NCI-H2196 treated with DMSO at 0.1 percent for 48 hours (cell line): Measurements from ENCODE around the gene GPN3.
A peak's percentile ranks its signal among the peaks of the same experiment; 100 is the strongest.
"Not testable (repeated sequence)": the region's sequence is repeated elsewhere in the genome, so short reads cannot be mapped to it uniquely, and the experiment has no call there.

Experiments
- DNase-seq: peaks from one replicate; lab custom pipeline; 2025; ENCODE audit not compliant: unreplicated experiment; lab: John Stamatoyannopoulos, UW

The GPN3 gene

DNA sequence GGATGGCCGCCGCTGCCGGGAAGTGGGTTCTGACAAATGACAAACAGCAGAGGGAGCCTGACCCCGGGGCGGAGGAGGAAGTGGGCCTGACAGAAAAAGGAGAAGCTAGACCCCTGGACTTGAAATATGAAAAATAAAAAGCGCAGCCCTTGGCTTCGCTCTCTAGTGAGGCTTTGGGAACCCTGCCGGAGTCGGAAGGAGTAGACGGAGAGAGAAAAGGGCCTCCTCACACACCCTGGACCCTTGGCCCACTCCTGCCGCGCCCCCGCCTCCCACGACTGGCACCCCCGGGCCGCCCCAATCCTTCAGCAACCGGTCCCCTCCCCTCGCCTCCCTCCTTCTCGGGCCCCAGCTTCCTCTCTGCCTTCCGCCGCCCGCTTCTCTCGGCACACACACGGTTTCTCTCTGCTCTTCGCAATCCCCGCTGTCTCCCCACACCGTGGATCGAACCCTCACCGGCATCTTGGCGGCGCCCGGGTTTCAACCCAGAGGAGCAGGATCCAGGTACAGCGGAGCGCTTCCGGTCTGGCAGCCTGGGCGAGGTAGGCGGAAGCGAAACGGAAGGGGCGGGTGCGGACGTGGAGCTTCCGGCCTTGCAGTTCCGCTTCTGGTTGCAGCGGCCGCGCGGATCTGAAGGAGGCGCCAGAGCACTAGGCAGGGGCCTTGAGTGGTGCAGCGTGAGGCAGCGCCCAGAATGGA, 18.1 kb downstream of the GPN3 start, which contains the start of gene ARPC3:
ARPC3 (minus strand) TSS at position 539 of the 699 bp plus-strand sequence; CDS start at position 462, 77 bp downstream.
- DNase-seq = peak; percentile 88

GRCh38 chr12:110444455-110444854, 23.6 kb downstream of the GPN3 start:
- DNase-seq = no peak

GRCh38 chr12:110436231-110436630, 31.8 kb downstream of the GPN3 start:
- no peak for DNase-seq

DNA sequence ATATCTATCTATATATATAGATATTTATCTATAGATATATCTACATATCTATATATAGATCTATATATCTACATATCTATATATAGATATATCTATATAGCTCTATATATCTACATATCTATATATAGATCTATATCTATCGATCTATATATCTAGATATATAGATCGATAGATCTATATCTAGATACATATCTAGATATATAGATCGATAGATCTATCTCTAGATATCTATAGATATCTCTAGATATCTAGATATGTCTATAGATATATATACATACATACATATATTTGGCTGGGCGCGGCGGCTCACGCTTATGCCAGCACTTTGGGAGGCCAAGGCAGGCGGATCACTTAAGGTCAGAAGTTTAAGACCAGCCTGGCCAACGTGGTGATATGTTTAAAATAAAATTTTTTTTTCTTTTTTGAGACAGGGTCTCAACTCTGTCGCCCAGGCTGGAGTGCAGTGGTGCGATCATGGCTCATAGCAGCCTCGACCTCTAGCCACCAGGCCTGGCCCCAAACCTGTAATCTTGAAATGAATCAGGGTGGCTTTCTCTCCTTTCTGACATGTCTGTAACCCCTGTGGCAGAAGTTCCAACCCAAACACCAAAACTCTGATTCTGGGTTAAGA, 36.0 kb downstream of the GPN3 start:
- DNase-seq = no peak

DNA sequence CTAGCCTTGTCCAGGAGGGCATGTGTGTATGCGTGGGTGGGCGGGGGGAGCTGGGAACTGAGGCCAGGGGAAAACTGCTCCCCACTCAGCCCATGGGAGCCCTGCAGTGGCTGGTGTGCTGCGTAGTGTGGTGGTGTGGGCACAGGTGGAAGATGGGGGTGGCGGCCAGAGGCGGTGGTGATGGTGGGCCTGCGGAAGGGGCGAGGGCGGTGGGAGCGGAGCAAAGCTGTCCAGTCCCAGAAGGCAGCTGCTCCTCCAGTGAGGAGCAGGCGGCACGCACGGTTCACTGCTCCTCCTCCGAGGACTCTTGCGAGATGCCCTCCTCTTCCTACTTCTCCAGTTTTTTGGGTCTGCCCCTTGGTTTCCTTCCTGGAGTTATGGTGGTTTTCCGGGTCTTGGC, 38.4 kb downstream of the GPN3 start:
- not testable (repeated sequence) for DNase-seq

DNA sequence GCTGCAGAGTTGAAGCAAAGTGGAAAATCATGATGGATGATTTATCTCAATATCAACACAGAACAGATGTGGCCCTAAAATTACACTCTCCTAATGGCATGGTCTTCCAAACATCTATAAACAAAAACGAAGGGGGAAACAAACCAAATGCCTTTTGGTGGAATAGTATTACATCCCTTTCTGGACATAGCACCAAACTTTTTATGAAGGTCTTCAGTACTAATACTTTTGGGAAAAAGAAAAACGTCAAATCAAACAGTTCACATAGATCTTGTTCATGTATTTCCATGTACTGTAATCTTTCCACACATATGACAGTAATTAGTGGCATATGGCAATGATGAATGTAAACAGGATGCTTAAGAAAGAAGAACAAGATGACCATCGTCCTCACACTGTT, 41.7 kb downstream of the GPN3 start:
- no peak for DNase-seq

DNA sequence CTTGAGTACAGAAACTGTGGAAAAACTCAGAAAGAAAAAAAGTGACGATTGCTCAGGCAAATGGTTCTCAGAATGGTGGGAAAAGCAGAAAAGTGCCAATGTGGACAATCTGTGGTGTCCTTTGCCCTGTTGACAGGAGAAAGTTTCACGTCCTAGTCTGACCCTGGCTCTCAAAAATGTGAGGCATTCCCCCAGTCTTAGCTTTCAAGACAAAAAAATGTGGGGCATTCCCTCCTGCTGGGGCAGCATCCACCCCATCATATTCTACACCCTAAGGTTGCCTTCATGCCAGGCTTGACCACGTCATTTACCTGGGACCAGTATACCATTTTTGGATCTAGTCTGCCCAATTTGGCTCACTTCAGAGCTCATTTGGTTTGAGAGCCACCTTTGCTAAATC, 43.8 kb downstream of the GPN3 start:
- no peak for DNase-seq

- no peak for DNase-seq
Measured at GRCh38 chr12:110421701-110422100, 46.4 kb downstream of the GPN3 start.

DNA sequence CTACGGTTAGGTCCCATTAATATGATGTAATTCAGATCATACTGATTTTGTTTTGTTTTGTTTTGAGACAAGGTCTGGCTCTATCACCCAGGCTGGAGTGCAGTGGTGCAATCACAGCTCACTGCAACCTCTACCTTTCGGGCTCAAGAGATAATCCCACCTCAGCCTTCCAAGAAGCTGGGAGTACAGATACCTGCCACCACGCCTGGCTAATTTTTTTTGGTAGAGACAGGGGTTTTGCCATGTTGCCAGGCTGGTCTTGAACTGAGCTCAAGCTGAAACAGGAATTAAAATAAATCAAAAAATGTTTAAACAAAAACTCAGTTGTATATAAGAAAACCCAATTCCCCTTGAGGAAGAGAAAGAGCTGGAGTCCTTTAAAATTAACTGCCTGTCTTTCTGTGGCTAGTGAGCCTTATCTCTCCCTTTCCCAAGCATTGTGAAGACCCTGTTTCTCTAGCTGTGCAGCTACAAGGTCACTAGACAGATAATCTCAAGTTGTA, 46.8 kb downstream of the GPN3 start:
- DNase-seq = no peak

- not testable (repeated sequence) for DNase-seq
Measured at GRCh38 chr12:110420644-110421043, 47.4 kb downstream of the GPN3 start.

DNA sequence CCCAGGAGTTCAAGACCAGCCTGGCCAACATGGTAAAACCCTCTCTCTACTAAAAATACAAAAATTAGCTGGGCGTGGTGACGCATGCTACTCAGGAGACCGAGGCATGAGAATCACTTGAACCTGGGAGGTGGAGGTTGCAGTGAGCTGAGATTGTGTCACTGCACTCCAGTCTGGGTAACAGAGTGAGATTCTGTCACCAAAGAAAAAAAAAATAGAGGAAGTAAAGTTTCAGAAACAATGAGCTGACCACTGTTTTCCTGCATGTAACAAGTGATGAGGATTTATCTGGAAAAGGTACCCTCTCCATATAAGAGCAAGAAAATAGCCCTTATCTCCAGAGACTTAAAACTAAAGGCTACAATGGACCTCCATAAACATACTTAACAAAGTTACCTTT, 50.9 kb downstream of the GPN3 start:
- DNase-seq = not testable (repeated sequence)

DNA sequence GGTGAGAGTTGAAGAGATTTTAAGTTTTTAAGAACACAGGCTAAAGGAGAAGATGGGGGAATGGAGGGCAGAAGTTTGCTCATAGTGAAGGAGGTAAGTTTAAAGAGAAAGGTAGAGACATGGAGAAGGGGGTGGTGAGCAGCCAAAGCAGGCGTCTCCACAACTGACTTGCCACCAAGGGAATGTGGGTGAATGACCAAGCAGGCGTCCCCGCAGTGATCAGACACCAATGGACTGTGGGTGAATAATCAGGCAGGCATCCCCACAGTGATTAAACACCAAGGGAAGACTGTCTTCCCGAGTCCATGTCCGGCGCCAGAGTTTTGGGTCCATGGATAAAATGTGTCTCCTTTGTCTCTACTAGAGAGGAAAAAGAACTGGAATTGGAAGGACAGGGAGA, 58.0 kb downstream of the GPN3 start:
- DNase-seq = not testable (repeated sequence)

GRCh38 chr12:110405126-110405662, 62.9 kb downstream of the GPN3 start:
- DNase-seq = not testable (repeated sequence)

DNA sequence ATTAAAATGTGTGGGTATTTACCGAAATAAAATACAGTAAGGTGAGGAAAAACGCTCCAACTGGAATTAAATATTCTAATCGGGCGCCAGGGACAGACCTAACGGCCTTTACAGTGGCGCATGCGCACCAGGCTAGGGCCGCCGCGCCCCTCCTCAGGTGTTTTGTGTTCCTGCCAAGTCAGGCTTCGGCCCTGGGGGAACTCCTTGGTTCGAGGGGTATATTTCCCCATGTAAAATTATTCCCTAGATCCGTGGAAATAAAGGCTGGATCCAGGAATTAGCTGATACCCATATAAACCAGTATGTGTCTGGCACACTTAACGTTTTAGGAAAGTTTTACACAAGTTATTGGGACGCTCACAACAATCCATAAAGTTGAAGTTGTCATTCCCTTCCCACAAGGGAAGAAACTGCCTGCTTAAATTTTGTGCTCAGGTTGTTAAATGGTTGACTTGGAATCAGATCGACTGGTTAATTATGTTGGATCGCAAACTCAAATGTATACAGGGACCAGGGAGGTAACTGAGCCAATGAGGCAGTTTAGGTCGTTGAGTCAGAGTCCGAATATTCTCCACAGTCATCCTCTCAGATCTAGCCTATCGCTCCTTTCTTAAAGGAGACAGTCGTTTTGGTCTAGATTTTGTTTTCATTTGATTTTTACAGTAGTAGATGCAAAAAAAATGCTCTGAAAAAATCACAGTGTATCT, 63.9 kb downstream of the GPN3 start:
- peak; percentile 41 for DNase-seq

GRCh38 chr12:110403146-110403975, 64.7 kb downstream of the GPN3 start, which contains the start of gene ANAPC7:
ANAPC7 (minus strand) TSS chr12:110403708; CDS start chr12:110403627, 81 bp downstream.
- DNase-seq = peak; percentile 76
